OCI-LY7 (cell line): ENCODE data around the gene SGF29. TPM values are rescaled to one million over a fixed set of nuclear protein-coding genes. Genes with fewer than 3 reads are reported as not detected.

Experiments used
- BruUV-seq: library from RNA; stranded (reverse); fragments of 400-500 nt; replicated peaks from 2 replicates; lab custom pipeline; 2021; lab: Mats Ljungman, UMichigan
- CTCF ChIA-PET: fragments of 300-600 bp; sonication (Branson Sonifier 250); formaldehyde crosslinking; loops from one replicate; lab custom pipeline; 2022; ENCODE audit warnings: antibody characterized with exemption; ENCODE audit not compliant: unreplicated experiment; lab: Charles Lee
- POLR2A ChIA-PET: fragments of 300-600 bp; sonication (Branson Sonifier 250); formaldehyde crosslinking; loops from one replicate; lab custom pipeline; 2022; ENCODE audit warnings: antibody characterized with exemption; lab: Charles Lee
- DNase-seq: peaks from one replicate; pipeline ENCODE4 v3.0.0-alpha.2; 2015; ENCODE audit warnings: low spot score
- H2AFZ ChIP-seq: fragments of 200-600 bp; sonication (generic), shearing (Covaris generic); 2 replicates; pipeline ENCODE4 v1.6.1; 2014; ENCODE audit warnings: mild to moderate bottlenecking, antibody characterized with exemption, low read length, moderate library complexity
- H3K27ac ChIP-seq: fragments of 200-600 bp; sonication (generic); 2 replicates; pipeline ENCODE4 v1.5.1; 2014; ENCODE audit warnings: mixed run types, low read depth, mild to moderate bottlenecking, moderate library complexity, low read length, inconsistent platforms; ENCODE audit not compliant: poor library complexity, severe bottlenecking
- H3K36me3 ChIP-seq: fragments of 200-600 bp; sonication (generic); 2 replicates; pipeline ENCODE4 v1.6.1; 2014; ENCODE audit warnings: mild to moderate bottlenecking, antibody characterized with exemption, low read length, moderate library complexity, mixed read lengths; ENCODE audit not compliant: insufficient read depth
- H3K4me1 ChIP-seq: fragments of 200-600 bp; sonication (generic); 2 replicates; pipeline ENCODE4 v1.5.1; 2014; ENCODE audit warnings: mild to moderate bottlenecking, low read length; ENCODE audit not compliant: insufficient read depth, poor library complexity, severe bottlenecking
- H3K4me2 ChIP-seq: fragments of 200-600 bp; sonication (generic); 2 replicates; pipeline ENCODE4 v1.6.1; 2014; ENCODE audit warnings: mild to moderate bottlenecking, low read length
- H3K4me3 ChIP-seq: fragments of 200-600 bp; sonication (generic); 2 replicates; pipeline ENCODE4 v1.5.1; 2014; ENCODE audit warnings: mild to moderate bottlenecking, low read depth, low read length; ENCODE audit not compliant: poor library complexity, severe bottlenecking
- H3K79me2 ChIP-seq: fragments of 200-600 bp; sonication (generic); 2 replicates; pipeline ENCODE4 v1.6.1; 2016; ENCODE audit warnings: low read depth, mild to moderate bottlenecking, low read length, moderate library complexity, mixed read lengths; ENCODE audit not compliant: insufficient read depth
- H3K9me2 ChIP-seq: fragments of 200-600 bp; sonication (generic); 2 replicates; pipeline ENCODE4 v1.6.1; 2016; ENCODE audit warnings: mild to moderate bottlenecking, low read length, mixed read lengths; ENCODE audit not compliant: insufficient read depth
- H3K9me3 ChIP-seq: fragments of 200-600 bp; sonication (generic); 2 replicates; pipeline ENCODE4 v1.6.1; 2014; ENCODE audit warnings: mild to moderate bottlenecking, mixed run types, low read length, mixed read lengths
- H4K20me1 ChIP-seq: fragments of 200-600 bp; sonication (generic); 2 replicates; pipeline ENCODE4 v1.6.1; 2014; ENCODE audit warnings: mild to moderate bottlenecking, antibody characterized with exemption, low read length, moderate library complexity, mixed read lengths; ENCODE audit not compliant: insufficient read depth
- CTCF ChIP-seq: fragments of 200-600 bp; sonication (generic); conservative IDR thresholded peaks from 2 replicates; pipeline ENCODE4 v1.5.1; 2014; ENCODE audit warnings: mild to moderate bottlenecking, antibody characterized with exemption, low read length, moderate library complexity, mixed read lengths
- EZH2phosphoT487 ChIP-seq: fragments of 200-600 bp; sonication (generic); IDR thresholded peaks from 2 replicates; pipeline ENCODE4 v1.6.1; 2018; ENCODE audit warnings: low read depth, borderline replicate concordance, mild to moderate bottlenecking, mixed run types, antibody characterized with exemption, low read length, moderate library complexity, mixed read lengths
- intact Hi-C: fragments of 100-400 bp; cut with micrococcal nuclease; formaldehyde crosslinking; loops from one replicate; pipeline ENCODE4 v1.10.0; 2022; ENCODE audit not compliant: unreplicated experiment
- total RNA-seq, 2 experiments: library from RNA; depleted of rRNA in 1 of 2; stranded (reverse); fragments of >200 nt in 1 of 2; shearing (Covaris generic) in 1 of 2; gene quantifications; 2 replicates each; pipeline ENCODE4 v1.2.3, GENCODE V29; 2014 to 2022

Gene SGF29
- total RNA-seq, 2 experiments from 2014 or later, result 22.6 to 32.0 TPM

GRCh38 chr16:28537964-28538732, 15.6 kb upstream of the SGF29 start:
- no peak for TF ChIP-seq EZH2phosphoT487
- TF ChIP-seq CTCF, result no peak
- Histone ChIP-seq H4K20me1 (no peaks in the 10 kb centered on the region), H3K79me2 (no peaks in the 10 kb centered on the region), H3K27ac (no peak overlapping the region), H3K9me3 (no peaks in the 10 kb centered on the region), H3K4me1 (no peaks in the 10 kb centered on the region), H3K9me2 (no peaks in the 10 kb centered on the region), H2AFZ (no peak overlapping the region), H3K4me2 (no peak overlapping the region), H3K4me3 (no peak overlapping the region), H3K36me3 (no peaks in the 10 kb centered on the region)
- CTCF ChIA-PET, result no interaction called here
- no TSS peak for BruUV-seq
- DNase-seq, result no peak
- intact Hi-C loops, result no loop called here
- POLR2A ChIA-PET, result no interaction called here

GRCh38 chr16:28538733-28539596, 14.8 kb upstream of the SGF29 start, which contains the start of gene NUPR1:
NUPR1 (minus strand) TSS chr16:28538974; CDS start chr16:28538907, 67 bp downstream.
- H3K27ac ChIP-seq, result no peak within 1 kb of the TSS
- H3K4me3 ChIP-seq, result no peak within 1 kb of the TSS
- intact Hi-C loops, result no loop called here
- H4K20me1 ChIP-seq, result no peaks in the 10 kb centered on the region
- TF ChIP-seq EZH2phosphoT487 (no peak), CTCF (no peak)
- H3K4me1 ChIP-seq, result no peaks in the 10 kb centered on the region
- H3K79me2 ChIP-seq, result no peaks in the 10 kb centered on the region
- H3K9me3 ChIP-seq, result no peaks in the 10 kb centered on the region
- no peak for DNase-seq
- H3K4me2 ChIP-seq, result no peak within 1 kb of the TSS
- POLR2A ChIA-PET, result no interaction called here
- H3K36me3 ChIP-seq, result no peaks in the 10 kb centered on the region
- no peak within 1 kb of the TSS for H2AFZ ChIP-seq
- CTCF ChIA-PET, result no interaction called here
- no peaks in the 10 kb centered on the region for H3K9me2 ChIP-seq
- BruUV-seq, result no TSS peak
